Measurements from ENCODE around the gene DHX34. TPM values are rescaled to one million over a fixed set of nuclear protein-coding genes. Genes with fewer than 3 reads are reported as not detected.
"Not testable (repeated sequence)": the region's sequence is repeated elsewhere in the genome, so short reads cannot be mapped to it uniquely, and the experiment has no call there.

DHX34 gene
- total RNA-seq, 1 donor from 2014 or later = 10.2 TPM

DNA sequence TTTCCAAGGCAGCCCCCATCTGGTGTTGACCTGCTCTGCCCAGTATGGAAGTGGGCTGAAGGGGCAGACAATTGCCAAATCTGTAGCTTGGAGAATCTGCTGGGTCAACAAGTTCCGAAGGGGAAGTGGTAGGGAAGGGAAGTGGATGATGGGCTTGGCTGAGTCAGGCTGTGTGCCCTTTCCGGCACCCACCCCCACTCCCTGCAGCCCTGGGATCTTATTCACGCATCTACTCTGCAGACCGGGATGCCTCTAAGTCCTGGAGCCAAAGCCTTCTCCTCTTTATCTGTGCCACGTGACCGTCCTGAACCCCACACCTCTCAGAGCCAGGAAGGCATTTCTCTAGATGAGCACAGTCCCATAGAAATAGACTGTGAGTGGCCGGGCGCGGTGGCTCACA lies 24.6 kb upstream of the DHX34 start:
- no peak for DNase-seq (ENCODE audit: low spot score in 2 of 2)
- no peak for FAIRE-seq

DNA sequence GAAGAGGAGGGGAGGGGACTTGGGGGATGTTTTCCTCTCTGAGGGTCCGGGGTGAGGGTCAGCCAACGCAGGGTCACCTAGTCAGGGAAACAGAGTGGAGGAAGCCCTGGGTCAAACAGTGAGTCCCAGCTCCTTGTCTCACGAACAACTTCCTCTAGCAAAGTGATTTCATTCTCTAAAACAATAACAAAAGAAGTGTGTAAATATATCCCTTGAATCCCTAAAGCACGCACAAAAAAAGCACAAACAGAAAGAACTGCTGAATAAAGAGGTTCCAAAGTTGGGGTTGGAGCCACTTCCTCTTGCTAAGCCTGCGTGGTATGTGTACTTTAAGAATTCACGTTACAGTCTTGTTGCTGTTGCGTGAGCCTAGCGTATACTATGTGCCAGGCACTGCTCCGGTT lies 18.6 kb upstream of the DHX34 start:
- no peak for DNase-seq (ENCODE audit: low spot score in 2 of 2)
- no peak for FAIRE-seq

DNA sequence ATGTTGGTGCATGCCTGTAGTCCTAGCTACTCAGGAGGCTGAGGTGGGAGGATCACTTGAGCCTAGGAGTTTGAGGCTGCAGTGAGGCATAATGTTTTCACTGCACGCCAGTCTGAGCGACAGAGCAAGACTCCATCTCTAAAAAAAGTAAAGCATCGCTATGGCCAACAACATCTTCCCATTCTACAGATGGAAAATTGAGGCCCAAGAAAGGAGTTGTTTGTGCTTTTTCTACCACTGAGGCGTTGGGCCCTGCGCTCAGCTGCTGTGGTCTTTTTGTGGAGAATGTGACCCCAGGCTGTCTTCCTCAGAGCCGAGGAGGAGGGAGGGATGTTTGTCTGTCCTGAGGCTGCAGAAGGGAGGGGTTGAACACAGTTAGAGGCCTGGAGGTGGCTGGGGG lies 17.6 kb upstream of the DHX34 start:
- FAIRE-seq = no peak
- no peak for DNase-seq (ENCODE audit: low spot score in 2 of 2)

DNA sequence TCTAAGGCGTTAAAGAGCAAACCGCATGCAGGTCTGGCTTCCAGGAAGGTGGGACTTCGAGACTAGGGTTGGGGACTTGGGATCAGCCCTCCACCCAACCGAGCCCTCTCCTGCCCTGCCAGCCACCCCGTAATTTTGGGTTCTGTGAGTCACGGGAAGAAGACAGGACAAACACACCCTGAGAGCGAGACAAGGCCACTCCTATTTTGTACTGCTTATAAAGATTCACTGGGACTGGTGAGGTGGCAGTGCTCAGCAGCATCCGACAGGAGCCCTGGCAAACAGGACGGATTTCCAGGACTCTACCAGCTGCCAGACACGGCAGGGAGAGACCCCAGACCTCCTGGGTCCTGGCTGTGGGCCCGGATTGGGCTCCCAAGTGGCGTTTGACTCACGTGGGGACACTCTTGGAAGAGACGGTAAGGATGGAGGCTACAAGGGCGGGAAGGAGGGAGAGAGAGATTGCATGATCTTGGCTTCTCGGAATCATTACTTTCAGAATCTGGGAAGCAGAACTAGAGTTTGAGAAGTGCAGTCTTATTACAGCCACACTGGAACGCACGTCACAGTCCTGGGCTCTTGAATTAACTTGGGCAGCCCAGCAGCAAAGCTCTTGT lies 17.1 kb upstream of the DHX34 start, which contains the start of gene C5AR2:
C5AR2 (plus strand) TSS at position 245 of the 617 bp plus-strand sequence. CDS start 8,625 bp downstream, outside the sequence.
- no peak for FAIRE-seq

DNA sequence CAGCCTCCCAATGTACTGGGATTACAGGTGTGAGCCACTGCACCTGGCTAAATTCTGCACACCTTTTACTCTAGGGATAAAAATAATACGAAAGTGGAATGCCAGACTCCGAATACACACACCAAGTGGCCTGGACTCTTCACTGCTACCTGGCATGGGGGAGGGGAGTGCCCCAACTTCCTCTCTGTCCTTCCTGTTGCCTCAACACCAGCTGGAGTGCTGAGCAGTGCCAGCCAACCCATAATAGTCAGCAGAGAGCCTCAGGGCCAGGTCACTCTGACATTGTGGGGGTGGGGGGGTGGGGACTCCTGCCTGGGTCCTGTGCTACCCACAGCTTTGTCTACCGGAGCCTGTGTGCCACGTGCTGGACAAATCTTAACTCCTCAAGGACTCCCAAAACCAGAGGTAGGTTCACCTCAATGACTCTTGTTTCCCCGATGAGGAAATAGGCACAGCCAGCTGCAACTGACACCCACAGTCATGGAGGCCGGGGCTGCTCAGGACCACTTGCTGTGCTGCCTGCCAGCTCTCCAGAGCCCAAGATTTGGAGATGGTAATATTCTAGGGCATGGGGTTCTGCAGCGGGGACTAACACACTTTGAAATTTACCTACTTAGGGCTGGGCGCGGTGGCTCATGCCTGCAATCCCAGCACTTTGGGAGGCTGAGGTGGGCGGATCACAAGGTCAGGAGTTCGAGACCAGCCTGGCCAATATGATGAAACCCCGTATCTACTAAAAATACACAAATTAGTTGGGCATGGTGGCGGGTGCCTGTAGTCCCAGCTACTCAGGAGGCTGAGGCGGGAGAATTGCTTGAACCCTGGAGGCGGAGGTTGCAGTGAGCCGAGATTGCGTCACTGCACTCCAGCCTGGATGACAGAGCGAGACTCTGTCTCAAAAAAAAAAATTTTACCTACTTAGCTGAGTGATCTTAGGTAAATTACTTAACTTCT lies 12.1 kb upstream of the DHX34 start:
- not testable (repeated sequence) for DNase-seq (ENCODE audit: low spot score in 2 of 2); FAIRE-seq

More for the DNA sequence above, 17.1 kb upstream of the DHX34 start, which contains the start of gene C5AR2:
- DNase-seq (ENCODE audit: low spot score in 2 of 2) = no peak

DNA sequence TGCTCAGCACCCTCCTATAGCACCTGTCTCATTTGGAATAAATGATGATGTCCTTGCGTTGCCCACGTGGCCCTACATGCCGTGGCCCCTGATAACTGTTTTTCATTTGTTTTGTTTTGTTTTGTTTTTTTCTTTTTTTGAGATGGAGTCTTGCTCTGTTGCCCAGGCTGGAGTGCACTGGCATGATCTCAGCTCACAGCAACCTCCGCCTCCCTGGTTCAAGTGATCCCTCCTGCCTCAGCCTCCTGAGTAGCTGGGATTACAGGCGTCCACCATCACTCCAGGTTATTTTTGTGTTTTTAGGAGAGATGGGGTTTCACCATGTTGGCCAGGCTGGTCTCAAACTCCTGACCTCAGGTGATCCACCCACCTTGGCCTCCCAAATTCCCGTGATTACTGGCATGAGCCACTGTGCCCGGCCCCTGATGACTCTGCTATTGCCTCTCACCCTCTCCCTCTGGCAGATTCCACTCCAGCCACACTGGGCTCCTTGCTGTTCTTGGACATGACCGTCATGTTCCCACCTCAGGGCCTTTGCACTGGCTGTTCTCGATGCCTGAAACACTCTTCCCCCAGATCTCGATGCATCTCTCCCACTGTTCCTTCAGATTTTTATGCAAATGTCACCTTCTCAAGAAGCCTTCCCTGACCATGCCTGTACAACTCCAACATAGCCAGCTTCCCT lies 9.8 kb upstream of the DHX34 start:
- FAIRE-seq = no peak
- DNase-seq (ENCODE audit: low spot score in 2 of 2) = no peak

DNA sequence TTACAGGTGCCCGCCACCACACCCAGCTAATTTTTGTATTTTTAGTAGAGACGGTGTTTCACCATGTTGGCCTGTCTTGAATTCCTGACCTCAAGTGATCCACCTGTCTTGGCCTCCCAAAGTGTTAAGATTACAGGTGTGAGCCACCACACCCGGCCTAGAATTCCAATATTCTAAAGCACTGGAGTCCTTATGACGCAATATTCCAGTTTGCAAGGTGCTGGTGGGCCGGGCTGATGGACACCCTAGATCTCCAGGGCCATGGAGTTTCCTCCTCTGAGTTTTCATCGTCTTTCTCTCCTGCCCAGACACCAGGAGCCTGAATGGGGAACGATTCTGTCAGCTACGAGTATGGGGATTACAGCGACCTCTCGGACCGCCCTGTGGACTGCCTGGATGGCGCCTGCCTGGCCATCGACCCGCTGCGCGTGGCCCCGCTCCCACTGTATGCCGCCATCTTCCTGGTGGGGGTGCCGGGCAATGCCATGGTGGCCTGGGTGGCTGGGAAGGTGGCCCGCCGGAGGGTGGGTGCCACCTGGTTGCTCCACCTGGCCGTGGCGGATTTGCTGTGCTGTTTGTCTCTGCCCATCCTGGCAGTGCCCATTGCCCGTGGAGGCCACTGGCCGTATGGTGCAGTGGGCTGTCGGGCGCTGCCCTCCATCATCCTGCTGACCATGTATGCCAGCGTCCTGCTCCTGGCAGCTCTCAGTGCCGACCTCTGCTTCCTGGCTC lies 8.5 kb upstream of the DHX34 start:
- no peak for DNase-seq (ENCODE audit: low spot score in 2 of 2)
- no peak for FAIRE-seq

DNA sequence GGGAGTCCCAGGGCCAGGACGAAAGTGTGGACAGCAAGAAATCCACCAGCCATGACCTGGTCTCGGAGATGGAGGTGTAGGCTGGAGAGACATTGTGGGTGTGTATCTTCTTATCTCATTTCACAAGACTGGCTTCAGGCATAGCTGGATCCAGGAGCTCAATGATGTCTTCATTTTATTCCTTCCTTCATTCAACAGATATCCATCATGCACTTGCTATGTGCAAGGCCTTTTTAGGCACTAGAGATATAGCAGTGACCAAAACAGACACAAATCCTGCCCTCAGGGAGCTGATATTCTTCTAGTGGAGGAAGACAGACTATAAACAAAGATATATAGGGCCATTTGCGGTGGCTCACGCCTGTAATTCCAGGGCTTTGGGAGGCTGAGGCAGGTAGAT lies 7.4 kb upstream of the DHX34 start:
- no peak for FAIRE-seq

DNA sequence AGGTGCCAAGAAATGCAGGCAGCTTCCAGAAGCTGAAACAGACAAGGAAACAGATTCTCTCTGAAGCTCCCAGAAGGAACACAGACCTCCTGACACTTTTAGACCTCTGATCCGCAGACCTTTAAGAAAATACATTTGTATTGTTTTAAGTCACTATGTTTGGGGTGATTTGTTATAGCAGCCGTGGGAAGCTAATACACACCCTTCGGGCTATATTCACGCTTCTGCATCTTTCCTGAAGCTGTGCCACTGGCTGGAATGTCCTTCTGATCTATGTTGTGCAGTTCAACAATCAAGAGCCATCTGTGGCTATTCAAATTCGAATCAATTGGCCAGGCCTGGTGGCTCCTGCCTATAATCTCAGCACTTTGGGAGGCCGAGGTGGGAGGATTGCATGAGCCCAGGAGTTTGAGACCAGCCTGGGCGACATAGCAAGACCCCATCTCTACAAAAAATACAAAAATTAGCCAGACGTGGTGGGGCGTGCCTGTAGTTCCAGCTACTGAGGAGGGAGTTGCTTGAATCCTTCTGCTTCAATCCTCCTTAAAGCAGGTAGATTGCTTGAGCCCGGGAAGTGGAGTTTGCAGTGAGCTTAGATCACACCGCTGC lies 5.8 kb upstream of the DHX34 start:
- DNase-seq (ENCODE audit: low spot score in 2 of 2) = no peak
- no peak for FAIRE-seq

More for the DNA sequence above, 7.4 kb upstream of the DHX34 start:
- DNase-seq (ENCODE audit: low spot score in 2 of 2) = no peak

DNA sequence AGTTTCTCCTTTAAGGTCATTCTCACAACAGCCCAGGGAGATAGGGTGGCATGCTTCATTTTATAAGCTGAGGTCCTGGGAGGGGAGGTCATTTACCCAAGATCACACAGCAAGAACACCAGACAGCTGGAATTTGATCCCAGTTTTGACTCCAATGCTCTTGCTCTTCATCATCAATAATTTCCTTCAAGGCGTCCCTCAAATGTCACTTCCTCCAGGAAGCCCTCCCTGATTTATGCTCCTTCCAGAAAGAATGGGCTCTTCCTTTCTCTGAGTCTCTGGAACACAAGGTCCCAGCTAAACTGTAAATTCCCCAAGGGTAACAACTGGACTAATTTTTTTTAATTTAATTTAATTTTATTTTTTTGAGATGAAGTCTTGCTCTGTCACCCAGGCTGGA lies 4.7 kb upstream of the DHX34 start:
- FAIRE-seq = no peak
- DNase-seq (ENCODE audit: low spot score in 2 of 2) = no peak

DNA sequence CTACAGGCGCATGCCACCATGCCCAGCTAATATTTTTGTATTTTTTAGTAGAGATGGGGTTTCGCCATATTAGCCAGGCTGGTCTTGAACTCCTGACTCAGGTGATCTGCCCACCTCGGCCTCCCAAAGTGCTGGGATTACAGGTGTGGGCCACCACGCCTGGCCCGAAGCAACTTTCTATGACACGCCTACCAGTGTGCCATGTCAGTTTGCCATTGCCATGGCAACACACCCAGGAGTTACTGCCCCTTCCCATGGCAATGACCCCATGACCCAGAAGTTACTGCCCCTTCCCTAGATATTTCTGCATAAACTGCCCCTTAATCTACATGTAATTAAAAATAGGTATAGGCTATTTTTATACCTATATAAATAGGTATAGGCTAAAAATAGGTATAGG lies 3.1 kb upstream of the DHX34 start:
- not testable (repeated sequence) for FAIRE-seq; DNase-seq (ENCODE audit: low spot score in 2 of 2)

DNA sequence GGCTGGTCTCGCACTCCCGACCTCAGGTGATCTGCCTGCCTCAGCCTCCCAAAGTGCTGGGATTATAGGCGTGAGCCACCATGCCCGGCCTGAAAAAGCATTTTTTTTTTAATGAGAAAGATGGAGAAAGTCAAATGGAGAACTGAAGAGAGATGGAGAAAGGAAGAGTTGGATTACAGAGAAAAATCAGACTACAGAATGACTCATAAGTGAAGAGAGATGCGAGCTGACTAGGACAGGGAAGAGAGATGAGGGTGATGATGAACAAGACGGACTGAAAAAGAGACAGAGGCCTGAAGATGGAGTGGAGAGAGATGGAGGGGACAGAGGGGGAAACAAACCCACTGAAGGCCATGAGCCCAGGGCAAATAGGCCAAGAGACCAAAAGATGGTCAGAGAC lies 1.5 kb downstream of the DHX34 start:
- DNase-seq (ENCODE audit: low spot score in 2 of 2) (no peak), FAIRE-seq (no peak)

DNA sequence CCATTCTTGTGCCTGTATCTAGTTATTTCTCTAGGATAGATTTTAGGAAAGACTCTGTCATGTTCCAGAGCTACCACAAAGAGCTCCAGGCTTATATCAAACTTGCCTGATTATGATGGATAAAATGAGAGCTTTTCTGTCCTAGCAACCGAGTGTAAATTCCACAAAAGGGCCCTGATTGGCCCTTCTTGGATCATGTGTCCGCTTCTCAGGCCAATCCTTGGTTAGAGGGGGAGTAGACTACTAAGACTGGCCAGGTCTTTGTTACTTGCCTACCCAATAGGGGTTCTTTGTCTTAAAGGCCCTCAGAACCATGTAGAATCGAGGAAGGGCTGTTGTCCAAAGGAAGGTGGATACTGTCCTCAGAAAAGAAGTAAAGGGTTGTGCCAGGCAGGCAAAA lies 2.4 kb downstream of the DHX34 start:
- FAIRE-seq (no peak), DNase-seq (ENCODE audit: low spot score in 2 of 2) (peak in 1 of 2 donors; percentile 61)

DNA sequence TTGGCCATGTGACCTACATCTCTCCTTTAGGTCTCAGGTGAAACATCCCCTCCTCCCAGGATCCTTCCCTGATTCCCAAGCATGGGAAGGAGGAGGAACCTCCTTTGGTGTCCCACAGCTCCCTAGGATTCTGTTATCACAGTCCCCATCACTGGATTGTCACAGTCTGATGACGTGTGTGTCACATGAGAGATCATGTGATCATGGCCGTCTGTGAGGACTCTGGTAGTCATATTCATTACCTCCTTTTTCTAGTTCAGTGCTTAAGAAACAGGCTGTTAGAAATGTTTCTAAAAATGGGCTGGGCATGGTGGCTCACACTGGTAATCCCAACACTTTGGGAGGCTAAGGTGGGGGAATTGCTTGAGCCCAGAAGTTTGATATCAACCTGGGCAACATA lies 3.0 kb downstream of the DHX34 start:
- FAIRE-seq = no peak
- no peak for DNase-seq (ENCODE audit: low spot score in 2 of 2)

DNA sequence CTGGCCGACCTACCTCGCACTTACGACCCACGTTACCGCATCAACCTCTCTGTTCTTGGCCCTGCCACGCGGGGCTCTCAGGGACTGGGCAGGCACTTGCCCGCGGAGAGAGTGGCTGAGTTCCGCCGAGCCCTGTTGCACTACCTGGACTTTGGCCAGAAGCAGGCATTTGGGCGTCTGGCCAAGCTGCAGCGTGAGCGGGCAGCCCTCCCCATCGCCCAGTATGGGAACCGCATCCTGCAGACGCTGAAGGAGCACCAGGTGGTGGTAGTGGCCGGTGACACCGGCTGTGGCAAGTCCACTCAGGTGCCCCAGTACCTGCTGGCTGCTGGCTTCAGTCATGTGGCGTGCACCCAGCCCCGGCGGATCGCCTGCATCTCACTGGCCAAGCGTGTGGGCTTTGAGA lies 4.2 kb downstream of the DHX34 start:
- DNase-seq (ENCODE audit: low spot score in 2 of 2) (no peak), FAIRE-seq (no peak)

DNA sequence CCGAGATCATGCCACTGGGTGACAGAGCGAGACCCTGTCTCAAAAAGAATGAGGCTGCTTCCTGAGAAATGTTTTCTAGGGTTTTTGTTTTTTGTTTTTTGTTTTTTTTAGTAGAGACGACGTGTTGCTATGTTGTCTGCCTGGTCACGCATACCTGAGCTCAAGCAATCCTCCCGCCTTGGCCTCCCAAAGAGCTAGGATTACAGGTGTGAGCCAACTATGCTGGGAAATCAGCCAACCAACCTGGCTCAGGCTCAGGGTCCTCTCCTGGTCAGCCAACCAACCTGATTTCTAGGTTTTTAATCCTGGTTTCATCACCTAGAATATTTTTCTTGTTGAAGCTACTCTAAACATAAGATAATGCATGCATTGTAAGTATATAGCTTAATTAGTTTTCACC lies 7.8 kb downstream of the DHX34 start:
- no peak for DNase-seq (ENCODE audit: low spot score in 2 of 2)
- no peak for FAIRE-seq

DNA sequence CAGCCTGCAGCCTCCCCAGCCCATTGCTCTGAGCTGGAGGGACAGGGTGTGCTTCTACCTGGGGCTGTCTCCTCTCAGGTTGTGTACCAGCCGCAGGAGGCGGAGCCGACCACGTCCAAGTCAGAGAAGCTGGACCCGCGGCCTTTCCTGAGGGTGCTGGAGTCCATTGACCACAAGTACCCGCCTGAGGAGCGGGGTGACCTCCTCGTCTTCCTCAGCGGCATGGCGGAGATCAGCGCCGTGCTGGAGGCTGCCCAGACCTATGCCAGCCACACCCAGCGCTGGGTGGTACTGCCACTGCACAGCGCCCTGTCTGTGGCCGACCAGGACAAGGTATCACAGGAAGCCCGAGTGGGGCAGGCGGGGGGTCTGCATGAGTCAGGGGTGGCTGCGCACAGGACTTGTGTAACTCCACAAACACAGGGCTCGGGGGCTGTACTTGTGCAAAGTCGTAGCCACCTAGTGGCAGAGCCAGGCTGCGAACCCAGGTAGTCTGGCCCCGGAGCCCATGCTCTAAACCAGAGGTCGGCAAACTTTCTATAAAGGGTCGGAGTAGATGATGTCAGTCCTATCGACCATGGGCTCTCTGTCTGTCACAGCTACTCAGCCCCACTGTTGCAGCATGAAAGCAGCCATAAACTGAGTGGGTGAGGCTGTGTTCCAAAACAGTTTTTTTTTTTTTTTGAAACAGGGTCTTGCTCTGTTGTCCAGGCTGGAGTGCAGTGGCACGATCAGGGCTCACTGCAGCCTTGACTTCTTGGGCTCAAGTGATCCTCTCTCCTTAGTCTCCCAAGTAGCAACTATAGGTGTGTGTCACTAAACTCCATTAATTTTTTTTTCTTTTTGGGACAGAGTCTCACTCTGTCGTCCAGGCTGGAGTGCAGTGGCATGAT lies 8.9 kb downstream of the DHX34 start:
- no peak for DNase-seq (ENCODE audit: low spot score in 2 of 2)
- no peak for FAIRE-seq

DNA sequence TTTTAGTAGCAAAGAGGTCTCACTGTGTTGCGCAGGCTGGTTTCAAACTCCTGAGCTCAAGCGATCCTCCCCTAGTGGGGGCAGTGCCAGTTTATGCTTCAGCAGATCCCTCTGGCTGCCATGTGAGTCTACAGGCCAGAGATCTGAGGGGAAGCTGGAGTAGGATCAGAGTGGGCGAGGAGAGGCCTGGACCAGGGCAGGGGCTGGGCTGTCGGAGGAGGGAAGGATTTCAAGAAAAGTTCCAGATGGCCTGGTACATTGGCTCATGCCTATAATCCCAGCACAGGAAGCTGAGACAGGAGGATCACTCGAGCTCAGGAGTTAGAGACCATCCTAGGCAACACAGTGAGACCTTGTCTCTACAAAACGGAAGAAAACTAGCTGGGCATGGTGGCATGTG lies 9.8 kb downstream of the DHX34 start:
- FAIRE-seq (no peak), DNase-seq (ENCODE audit: low spot score in 2 of 2) (no peak)

DNA sequence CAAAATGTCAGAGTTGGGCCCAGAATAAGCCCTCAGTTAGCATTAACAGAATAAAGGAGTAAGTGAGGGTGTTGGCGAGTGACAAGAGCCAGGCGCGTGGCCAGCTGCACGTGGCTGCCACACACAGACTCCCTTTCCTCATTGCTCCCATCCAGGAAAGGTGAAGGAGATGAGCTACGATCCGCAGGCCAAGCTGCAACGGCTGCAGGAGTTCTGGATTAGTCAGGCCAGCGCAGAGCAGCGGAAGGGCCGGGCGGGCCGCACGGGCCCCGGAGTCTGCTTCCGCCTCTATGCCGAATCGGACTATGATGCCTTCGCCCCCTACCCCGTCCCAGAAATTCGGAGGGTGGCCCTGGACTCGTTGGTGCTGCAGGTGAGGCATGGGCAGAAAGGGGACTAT lies 13.2 kb downstream of the DHX34 start:
- no peak for FAIRE-seq
- DNase-seq (ENCODE audit: low spot score in 2 of 2) = no peak

All from frontal cortex (tissue), 4 donors.